ENCODE data around the gene PNPLA7. TPM values are rescaled to one million over a fixed set of nuclear protein-coding genes. Genes with fewer than 3 reads are reported as not detected.

The PNPLA7 gene
- total RNA-seq, 4 donors from 2014 or later = 16.0 to 95.4 (median 24.9) TPM

DNA sequence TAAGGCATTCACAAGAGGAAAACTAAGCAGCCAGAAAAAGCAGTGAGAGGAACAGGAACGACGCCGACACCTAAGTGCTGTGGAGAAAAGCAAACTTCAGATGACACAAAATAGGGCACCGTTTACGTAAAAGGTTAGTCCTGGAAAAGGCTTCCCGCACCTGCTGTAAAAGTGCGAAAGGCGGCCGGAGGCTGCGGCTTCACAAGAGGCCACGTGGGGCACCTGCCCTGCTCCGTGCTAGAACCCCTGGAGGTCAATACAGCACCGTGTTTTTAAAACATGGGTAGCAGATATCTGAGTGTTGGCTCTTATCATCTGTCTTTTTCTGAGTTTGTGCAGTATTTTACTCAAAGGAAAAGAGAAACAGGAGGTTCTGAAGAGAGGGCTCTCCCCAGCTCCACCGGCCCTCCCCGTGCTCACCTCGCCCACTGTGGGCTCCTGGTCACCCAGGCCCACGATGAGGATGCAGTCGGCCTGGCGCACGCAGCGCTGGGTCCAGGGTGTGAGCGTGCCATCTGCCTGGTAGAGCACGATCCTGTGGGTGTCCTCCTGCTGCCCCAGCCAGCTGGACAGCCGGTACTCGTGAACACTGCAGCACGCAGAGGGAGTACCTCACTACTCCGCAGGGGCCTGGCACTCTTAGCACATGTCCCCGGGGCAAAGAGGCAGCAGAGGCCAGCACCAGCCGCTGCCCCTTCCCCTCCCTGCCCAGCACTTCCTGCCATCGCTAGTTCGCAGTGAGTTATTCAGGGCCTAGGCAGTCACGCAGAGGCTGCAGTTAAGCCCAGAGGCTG, 70.1 kb downstream of the PNPLA7 start:
- H3K4me3 ChIP-seq = no peak overlapping the region
- peaks cover 0 to 3% (median 0%) of the 10 kb centered on the region in 4 donors for H3K4me1 ChIP-seq
- WGBS, 2 donors (ENCODE audit: low coverage in 1 of 2) = 86 to 92% methylated on average over 10 to 32 of the region's 32 CpGs
- intact Hi-C loops (cut with DNase I; ENCODE audit: low total_unique reads) (no loop called here), in situ Hi-C loops (cut with MboI; ENCODE audit: low pct_ligation_motif_present in 1 of 4, low pct_unique_long_range_greater_than_20kb in 1 of 4, low sequenced_read_pairs in 3 of 4) (no loop called here)
- no peaks in the 10 kb centered on the region for H3K36me3 ChIP-seq
- H3K9me3 ChIP-seq = peaks cover 7 to 12% of the 10 kb centered on the region in 2 donors
- H3K27me3 ChIP-seq = no peaks in the 10 kb centered on the region
- H3K27ac ChIP-seq = no peak overlapping the region
- no peak for DNase-seq
- TF ChIP-seq POLR2AphosphoS5 (IDR thresholded peaks at IDR 0.05) (no peak), POLR2A (IDR thresholded peaks at IDR 0.05) (no peak), EP300 (IDR thresholded peaks at IDR 0.05; ENCODE audit: low read depth) (no peak)
- TF ChIP-seq, protein P1, sequence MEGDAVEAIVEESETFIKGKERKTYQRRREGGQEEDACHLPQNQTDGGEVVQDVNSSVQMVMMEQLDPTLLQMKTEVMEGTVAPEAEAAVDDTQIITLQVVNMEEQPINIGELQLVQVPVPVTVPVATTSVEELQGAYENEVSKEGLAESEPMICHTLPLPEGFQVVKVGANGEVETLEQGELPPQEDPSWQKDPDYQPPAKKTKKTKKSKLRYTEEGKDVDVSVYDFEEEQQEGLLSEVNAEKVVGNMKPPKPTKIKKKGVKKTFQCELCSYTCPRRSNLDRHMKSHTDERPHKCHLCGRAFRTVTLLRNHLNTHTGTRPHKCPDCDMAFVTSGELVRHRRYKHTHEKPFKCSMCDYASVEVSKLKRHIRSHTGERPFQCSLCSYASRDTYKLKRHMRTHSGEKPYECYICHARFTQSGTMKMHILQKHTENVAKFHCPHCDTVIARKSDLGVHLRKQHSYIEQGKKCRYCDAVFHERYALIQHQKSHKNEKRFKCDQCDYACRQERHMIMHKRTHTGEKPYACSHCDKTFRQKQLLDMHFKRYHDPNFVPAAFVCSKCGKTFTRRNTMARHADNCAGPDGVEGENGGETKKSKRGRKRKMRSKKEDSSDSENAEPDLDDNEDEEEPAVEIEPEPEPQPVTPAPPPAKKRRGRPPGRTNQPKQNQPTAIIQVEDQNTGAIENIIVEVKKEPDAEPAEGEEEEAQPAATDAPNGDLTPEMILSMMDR (IDR thresholded peaks at IDR 0.05) = no peak

DNA sequence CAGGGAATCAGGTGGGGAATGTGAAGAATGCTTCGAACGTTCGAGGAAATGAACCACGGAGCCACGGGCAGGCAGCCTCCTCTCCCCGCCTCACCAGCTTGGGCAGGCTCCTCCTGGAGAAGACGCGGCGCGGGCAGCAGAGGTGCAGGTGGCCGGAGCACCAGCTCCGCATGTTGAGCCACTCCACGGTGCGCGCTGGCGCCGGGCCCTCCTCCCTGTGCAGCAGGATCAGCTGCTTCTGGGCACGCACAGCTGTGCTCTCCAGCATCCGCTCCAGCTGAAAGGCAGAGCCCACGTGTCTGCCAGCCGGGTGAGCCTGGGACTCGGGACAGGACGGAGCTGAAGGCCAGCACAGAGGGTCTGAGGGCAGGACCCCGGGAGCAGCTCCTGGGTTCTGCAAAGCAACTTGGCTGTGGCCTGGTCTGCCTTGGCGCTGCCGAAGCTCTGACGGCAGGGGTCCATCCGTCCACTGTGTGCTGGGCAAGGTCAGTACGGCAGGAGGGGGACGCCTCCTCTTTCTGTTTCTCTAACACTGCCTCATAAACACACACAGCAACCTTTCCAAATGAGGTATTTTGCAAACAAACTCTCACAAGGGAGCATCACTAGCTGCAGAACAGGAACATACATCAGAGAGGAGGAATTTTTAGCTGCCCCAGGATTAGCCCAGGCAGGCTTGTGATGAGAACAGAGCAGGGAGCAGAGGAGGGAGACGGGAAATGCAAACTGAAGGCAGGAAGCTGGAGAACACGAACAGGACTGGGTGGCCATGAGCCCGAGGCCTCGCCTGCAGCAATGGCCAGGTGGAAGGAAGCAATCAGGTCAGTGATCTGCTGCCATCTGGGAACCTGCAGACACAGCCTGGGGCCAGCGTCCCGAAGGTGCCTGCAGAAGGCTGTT, 71.0 kb downstream of the PNPLA7 start:
- whole genome bisulfite sequencing, 2 donors (ENCODE audit: low coverage in 1 of 2) = 82 to 90% methylated on average over 6 to 33 of the region's 36 CpGs
- Histone ChIP-seq H3K4me1 (peaks cover 0 to 3% (median 0%) of the 10 kb centered on the region in 4 donors), H3K9me3 (peaks cover 9 to 14% of the 10 kb centered on the region in 2 donors), H3K4me3 (no peak overlapping the region), H3K36me3 (no peaks in the 10 kb centered on the region), H3K27ac (no peak overlapping the region), H3K27me3 (no peaks in the 10 kb centered on the region)
- in situ Hi-C loops (cut with MboI; ENCODE audit: low pct_ligation_motif_present in 1 of 4, low pct_unique_long_range_greater_than_20kb in 1 of 4, low sequenced_read_pairs in 3 of 4) = no loop called here
- intact Hi-C loops (cut with DNase I; ENCODE audit: low total_unique reads) = no loop called here
- DNase-seq = no peak
- TF ChIP-seq EP300 (IDR thresholded peaks at IDR 0.05; ENCODE audit: low read depth) = no peak

DNA sequence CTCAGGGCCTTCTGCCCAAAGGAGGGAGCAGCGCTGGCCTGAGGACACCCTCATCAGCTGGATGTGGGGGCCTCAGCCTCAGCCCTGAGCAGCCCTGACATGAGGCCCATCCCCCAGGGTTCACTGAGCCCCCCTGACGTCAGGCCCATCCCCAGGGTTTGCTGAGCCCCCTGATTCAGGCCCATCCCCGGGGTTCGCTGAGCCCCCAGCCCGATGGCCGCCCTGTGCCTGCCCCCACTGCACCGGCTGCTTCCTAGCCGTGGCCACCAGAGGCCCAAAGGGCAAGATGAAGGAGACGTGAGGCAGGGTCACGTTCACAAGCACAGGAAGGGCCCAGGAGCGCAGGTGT, 71.6 kb downstream of the PNPLA7 start:
- in situ Hi-C loops (cut with MboI; ENCODE audit: low pct_ligation_motif_present in 1 of 4, low pct_unique_long_range_greater_than_20kb in 1 of 4, low sequenced_read_pairs in 3 of 4) = no loop called here
- no peak for TF ChIP-seq POLR2A (IDR thresholded peaks at IDR 0.05)
- TF ChIP-seq, protein P1 (IDR thresholded peaks at IDR 0.05) = no peak
- TF ChIP-seq POLR2AphosphoS5 (IDR thresholded peaks at IDR 0.05) = no peak
- no peak for TF ChIP-seq EP300 (IDR thresholded peaks at IDR 0.05; ENCODE audit: low read depth)
- WGBS, 2 donors (ENCODE audit: low coverage in 1 of 2) = 93% methylated on average over 11 of the region's 11 CpGs; no CpG with 5 or more reads in 1 of the 2 donors
- intact Hi-C loops (cut with DNase I; ENCODE audit: low total_unique reads) = no loop called here
- Histone ChIP-seq H3K9me3 (peaks cover 9 to 14% of the 10 kb centered on the region in 2 donors), H3K4me1 (peaks cover 0 to 3% (median 0%) of the 10 kb centered on the region in 4 donors), H3K36me3 (no peaks in the 10 kb centered on the region), H3K27ac (no peak overlapping the region), H3K4me3 (no peak overlapping the region), H3K27me3 (no peaks in the 10 kb centered on the region)
- no peak for DNase-seq

DNA sequence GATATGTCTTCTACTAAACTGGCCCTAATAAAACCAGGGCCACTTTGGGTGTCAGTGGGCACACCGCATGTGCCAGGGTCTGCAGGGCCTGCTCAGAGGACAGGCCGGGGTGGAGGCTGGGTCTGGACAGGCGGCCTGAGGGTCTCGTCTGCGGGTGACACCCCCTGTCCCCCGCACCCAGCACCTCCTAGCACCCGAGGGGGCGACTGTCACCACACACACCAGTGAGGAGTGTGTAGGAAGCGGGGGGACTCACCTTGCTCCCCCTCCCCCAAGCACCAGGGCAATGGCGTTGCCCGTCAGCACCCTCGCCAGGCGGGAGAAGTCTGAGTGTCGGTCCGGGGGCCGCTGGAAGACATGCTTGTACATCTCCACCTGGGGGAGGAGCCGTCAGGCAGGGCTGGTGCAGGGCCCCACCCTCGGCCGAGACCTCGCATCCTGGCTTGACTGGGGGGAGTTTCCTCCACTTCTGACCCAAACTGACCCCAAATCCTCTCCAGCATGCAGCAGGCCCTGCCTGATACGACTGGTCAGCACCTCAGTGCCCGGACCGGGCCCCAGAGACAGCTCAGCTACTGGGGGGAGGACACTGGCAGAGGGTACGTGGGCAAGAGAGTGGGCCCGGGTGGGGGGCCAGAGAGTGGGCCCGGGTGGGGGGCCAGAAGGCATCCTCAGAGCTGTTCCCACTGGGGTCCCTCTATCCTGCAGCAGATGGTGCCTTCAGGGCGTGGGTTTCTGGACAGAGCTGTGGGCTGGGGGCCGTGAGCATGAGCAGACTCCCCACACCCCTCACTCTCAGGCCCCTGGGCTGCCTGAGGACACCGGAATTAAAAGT, 72.2 kb downstream of the PNPLA7 start:
- Histone ChIP-seq H3K36me3 (no peaks in the 10 kb centered on the region), H3K27me3 (no peaks in the 10 kb centered on the region), H3K4me3 (no peak overlapping the region), H3K27ac (no peak overlapping the region), H3K9me3 (peaks cover 9 to 14% of the 10 kb centered on the region in 2 donors), H3K4me1 (peaks cover 0 to 3% (median 0%) of the 10 kb centered on the region in 4 donors)
- TF ChIP-seq, protein P1 (IDR thresholded peaks at IDR 0.05) = no peak
- TF ChIP-seq EP300 (IDR thresholded peaks at IDR 0.05; ENCODE audit: low read depth) = no peak
- no peak for TF ChIP-seq POLR2AphosphoS5 (IDR thresholded peaks at IDR 0.05)
- no peak for TF ChIP-seq POLR2A (IDR thresholded peaks at IDR 0.05)
- in situ Hi-C loops (cut with MboI; ENCODE audit: low pct_ligation_motif_present in 1 of 4, low pct_unique_long_range_greater_than_20kb in 1 of 4, low sequenced_read_pairs in 3 of 4) = no loop called here
- intact Hi-C loops (cut with DNase I; ENCODE audit: low total_unique reads) = no loop called here
- WGBS, 2 donors (ENCODE audit: low coverage in 1 of 2) = 91% methylated on average over 17 of the region's 29 CpGs; no CpG with 5 or more reads in 1 of the 2 donors
- DNase-seq = no peak

Data from transverse colon (tissue), 4 donors.